Lung (tissue), 12 donors: Measurements from ENCODE around the gene TMEM135. TPM values are rescaled to one million over a fixed set of nuclear protein-coding genes. Genes with fewer than 3 reads are reported as not detected.
A peak's percentile ranks its signal among the peaks of the same experiment; 100 is the strongest.

Source experiments
- ATAC-seq: fragments of 200-7000 bp; cut with Tn5 transposase; one replicate; pipeline ENCODE4 v1.9.1; 2020; ENCODE audit warnings: moderate number of reproducible peaks; ENCODE audit not compliant: insufficient read depth, low FRiP score
- DNase-seq, 3 donors: peaks; one replicate each; pipeline ENCODE4 v3.0.0-alpha.2; 2013 to 2017
- H3K27ac ChIP-seq, 2 donors: one replicate each; pipeline ENCODE4 v1.5.1; 2013; ENCODE audit warnings: mild to moderate bottlenecking in 2 of 2, moderate library complexity in 2 of 2, control low read depth in 1 of 2, inconsistent platforms in 1 of 2, low read depth in 1 of 2, low read length in 1 of 2
- H3K27me3 ChIP-seq, 3 donors: one replicate each; pipeline ENCODE4 v1.5.1; 2013; ENCODE audit warnings: low read length in 2 of 3; ENCODE audit not compliant: control insufficient read depth in 3 of 3, insufficient read depth in 3 of 3
- H3K36me3 ChIP-seq, 4 donors: one replicate each; pipeline ENCODE4 v1.5.1; 2013; ENCODE audit warnings: low read length in 4 of 4, mild to moderate bottlenecking in 1 of 4, moderate library complexity in 1 of 4; ENCODE audit not compliant: control insufficient read depth in 4 of 4, insufficient read depth in 4 of 4
- H3K4me1 ChIP-seq, 5 donors: one replicate each; pipeline ENCODE4 v1.5.1; 2013; ENCODE audit warnings: low read length in 5 of 5, mild to moderate bottlenecking in 2 of 5, moderate library complexity in 1 of 5; ENCODE audit not compliant: control insufficient read depth in 5 of 5, insufficient read depth in 5 of 5
- H3K4me3 ChIP-seq: one replicate; pipeline ENCODE4 v1.5.1; 2013; ENCODE audit warnings: mild to moderate bottlenecking, control low read depth, moderate library complexity
- H3K9ac ChIP-seq, 2 donors: one replicate each; pipeline ENCODE4 v1.5.1; 2013; ENCODE audit warnings: low read length in 2 of 2, control low read depth in 1 of 2; ENCODE audit not compliant: insufficient read depth in 1 of 2
- H3K9me3 ChIP-seq, 4 donors: one replicate each; pipeline ENCODE4 v1.5.1; 2013; ENCODE audit warnings: low read length in 3 of 4, mild to moderate bottlenecking in 1 of 4, moderate library complexity in 1 of 4; ENCODE audit not compliant: control insufficient read depth in 4 of 4, insufficient read depth in 3 of 4
- CTCF ChIP-seq: IDR thresholded peaks from 2 replicates; pipeline ENCODE4 v1.5.1; 2012; ENCODE audit warnings: mild to moderate bottlenecking; ENCODE audit errors: control extremely low read depth, extremely low read depth
- WGBS, 2 donors: extraction: QIAGEN DNeasy Blood & Tissue Kit; methylation state at CpG; one replicate each; pipeline ENCODE4 v1.1.7; 2013; 5-methylcytosine and 5-hydroxymethylcytosine counted together
- polyA plus RNA-seq, 2 donors: library from polyadenylated mRNA; stranded (reverse); fragments of 200-250 nt; gene quantifications; one replicate each; pipeline ENCODE4 v1.2.1, GENCODE V29; 2013
- total RNA-seq, 2 donors: library from RNA; depleted of rRNA in 1 of 2; stranded (reverse); fragments of >200 nt in 1 of 2; gene quantifications; one replicate each; pipeline ENCODE4 v1.2.1, GENCODE V29; 2014 to 2021
- donor health status: control.
- donor health status: control.
- donor health status: Bipolar disorder and iron deficiency.
- donor health status: healthy.
- donor health status: DM: yes; HTN: yes; CAD: no.

TMEM135 gene
- total and polyA plus RNA-seq, 4 donors = 5.9 to 42.0 (median 11.5) TPM

DNA sequence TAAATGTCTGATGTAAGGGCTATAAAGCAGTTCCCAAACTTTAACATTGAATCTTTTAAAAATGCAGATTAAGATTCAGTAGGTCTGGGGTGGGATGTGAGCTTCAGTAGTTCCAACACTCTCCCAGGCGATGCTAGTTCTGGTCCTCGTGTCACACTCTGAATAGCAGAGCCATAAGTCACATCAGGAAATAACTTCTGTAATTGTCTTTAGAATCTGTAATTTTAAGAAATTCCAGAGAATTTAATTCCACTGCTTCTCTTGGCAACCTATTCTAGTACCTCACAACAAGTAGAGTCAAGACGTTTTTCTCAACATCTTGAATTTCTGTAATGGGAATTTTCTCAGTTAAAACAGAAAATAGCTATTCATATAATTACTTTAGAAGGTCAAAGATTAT lies 223.1 kb downstream of the TMEM135 start:
- Histone ChIP-seq H3K4me3 (no peak overlapping the region), H3K9ac (no peak overlapping the region), H3K9me3 (no peaks in the 10 kb centered on the region), H3K27me3 (no peaks in the 10 kb centered on the region), H3K36me3 (peaks cover 0 to 1% (median 0%) of the 10 kb centered on the region in 4 donors), H3K27ac (no peak overlapping the region), H3K4me1 (peaks cover 0 to 24% (median 0%) of the 10 kb centered on the region in 5 donors)
- WGBS, 2 donors = 61 to 68% methylated on average over 3 of the region's 3 CpGs
- DNase-seq (no peak), ATAC-seq (no peak)
- TF ChIP-seq CTCF = no peak

GRCh38 chr11:87263264-87263838 lies 225.6 kb downstream of the TMEM135 start:
- no peak overlapping the region for H3K9ac ChIP-seq
- H3K4me1 ChIP-seq = peaks cover 0 to 34% (median 0%) of the 10 kb centered on the region in 5 donors
- H3K9me3 ChIP-seq = no peaks in the 10 kb centered on the region
- TF ChIP-seq CTCF = no peak
- H3K4me3 ChIP-seq = no peak overlapping the region
- WGBS, 2 donors = 18 to 42% methylated on average over 2 of the region's 2 CpGs
- H3K36me3 ChIP-seq = peaks cover 0 to 1% (median 0%) of the 10 kb centered on the region in 4 donors
- no peaks in the 10 kb centered on the region for H3K27me3 ChIP-seq
- ATAC-seq = no peak
- DNase-seq = no peak
- H3K27ac ChIP-seq = no peak overlapping the region

GRCh38 chr11:87263979-87264378 lies 226.2 kb downstream of the TMEM135 start:
- peaks cover 0 to 1% (median 0%) of the 10 kb centered on the region in 4 donors for H3K36me3 ChIP-seq
- no peak overlapping the region for H3K9ac ChIP-seq
- ATAC-seq = no peak
- H3K4me3 ChIP-seq = no peak overlapping the region
- no peak for DNase-seq
- no peak overlapping the region for H3K27ac ChIP-seq
- no peaks in the 10 kb centered on the region for H3K27me3 ChIP-seq
- no peaks in the 10 kb centered on the region for H3K9me3 ChIP-seq
- no peak for TF ChIP-seq CTCF
- H3K4me1 ChIP-seq = peaks cover 0 to 34% (median 0%) of the 10 kb centered on the region in 5 donors

GRCh38 chr11:87265132-87265531 lies 227.4 kb downstream of the TMEM135 start:
- no peak overlapping the region for H3K4me3 ChIP-seq
- H3K4me1 ChIP-seq = peaks cover 0 to 27% (median 0%) of the 10 kb centered on the region in 5 donors
- no peak for TF ChIP-seq CTCF
- no peak overlapping the region for H3K9ac ChIP-seq
- no peaks in the 10 kb centered on the region for H3K27me3 ChIP-seq
- H3K27ac ChIP-seq = no peak overlapping the region
- no peaks in the 10 kb centered on the region for H3K9me3 ChIP-seq
- H3K36me3 ChIP-seq = no peaks in the 10 kb centered on the region
- no peak for ATAC-seq
- peak in 2 of 3 donors; percentile 54 to 56 for DNase-seq
